ENCODE results near the gene FNTB. TPM values are rescaled to one million over a fixed set of nuclear protein-coding genes. Genes with fewer than 3 reads are reported as not detected.

FNTB gene
- total and polyA plus RNA-seq, 9 of the 15 experiments (the other 6 are each of a cell fraction or from before 2014, with no cell fraction given): 6.9 to 23.2 (median 12.2) TPM

DNA sequence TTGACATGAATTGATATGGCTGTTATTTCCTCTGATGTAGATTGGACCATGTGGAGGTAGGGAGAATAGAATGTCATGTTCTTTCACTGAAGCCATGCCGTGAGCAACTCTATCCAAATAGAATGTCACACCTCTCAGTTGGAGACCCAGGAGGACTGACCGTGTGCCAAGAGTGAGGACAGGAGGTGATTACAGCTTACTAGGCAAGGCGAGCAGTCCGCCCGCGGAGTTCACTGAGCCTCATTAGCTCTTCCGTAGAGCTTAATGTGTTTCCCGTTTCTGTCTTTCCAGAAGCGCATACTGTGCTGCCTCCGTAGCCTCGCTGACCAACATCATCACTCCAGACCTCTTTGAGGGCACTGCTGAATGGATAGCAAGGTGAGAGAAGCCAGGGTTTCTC is 45.6 kb downstream of the FNTB start (continued):
- TF ChIP-seq, protein P1, sequence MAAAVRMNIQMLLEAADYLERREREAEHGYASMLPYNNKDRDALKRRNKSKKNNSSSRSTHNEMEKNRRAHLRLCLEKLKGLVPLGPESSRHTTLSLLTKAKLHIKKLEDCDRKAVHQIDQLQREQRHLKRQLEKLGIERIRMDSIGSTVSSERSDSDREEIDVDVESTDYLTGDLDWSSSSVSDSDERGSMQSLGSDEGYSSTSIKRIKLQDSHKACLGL (CRISPR knock-in tag; IDR thresholded peaks at IDR 0.05; ENCODE audit: borderline replicate concordance, poor library complexity, severe bottlenecking): no peak
- TF ChIP-seq, protein P2, sequence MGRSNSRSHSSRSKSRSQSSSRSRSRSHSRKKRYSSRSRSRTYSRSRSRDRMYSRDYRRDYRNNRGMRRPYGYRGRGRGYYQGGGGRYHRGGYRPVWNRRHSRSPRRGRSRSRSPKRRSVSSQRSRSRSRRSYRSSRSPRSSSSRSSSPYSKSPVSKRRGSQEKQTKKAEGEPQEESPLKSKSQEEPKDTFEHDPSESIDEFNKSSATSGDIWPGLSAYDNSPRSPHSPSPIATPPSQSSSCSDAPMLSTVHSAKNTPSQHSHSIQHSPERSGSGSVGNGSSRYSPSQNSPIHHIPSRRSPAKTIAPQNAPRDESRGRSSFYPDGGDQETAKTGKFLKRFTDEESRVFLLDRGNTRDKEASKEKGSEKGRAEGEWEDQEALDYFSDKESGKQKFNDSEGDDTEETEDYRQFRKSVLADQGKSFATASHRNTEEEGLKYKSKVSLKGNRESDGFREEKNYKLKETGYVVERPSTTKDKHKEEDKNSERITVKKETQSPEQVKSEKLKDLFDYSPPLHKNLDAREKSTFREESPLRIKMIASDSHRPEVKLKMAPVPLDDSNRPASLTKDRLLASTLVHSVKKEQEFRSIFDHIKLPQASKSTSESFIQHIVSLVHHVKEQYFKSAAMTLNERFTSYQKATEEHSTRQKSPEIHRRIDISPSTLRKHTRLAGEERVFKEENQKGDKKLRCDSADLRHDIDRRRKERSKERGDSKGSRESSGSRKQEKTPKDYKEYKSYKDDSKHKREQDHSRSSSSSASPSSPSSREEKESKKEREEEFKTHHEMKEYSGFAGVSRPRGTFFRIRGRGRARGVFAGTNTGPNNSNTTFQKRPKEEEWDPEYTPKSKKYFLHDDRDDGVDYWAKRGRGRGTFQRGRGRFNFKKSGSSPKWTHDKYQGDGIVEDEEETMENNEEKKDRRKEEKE (IDR thresholded peaks at IDR 0.05; ENCODE audit: borderline replicate concordance in 1 of 2, control insufficient read depth in 1 of 2, low read depth in 2 of 2, low read length in 1 of 2): no peak
- TF ChIP-seq L3MBTL2 (IDR thresholded peaks at IDR 0.05): no peak
- no peak for TF ChIP-seq LARP7 (IDR thresholded peaks at IDR 0.05)
- TF ChIP-seq ZZZ3 (IDR thresholded peaks at IDR 0.05): no peak
- TF ChIP-seq KAT2B (IDR thresholded peaks at IDR 0.05; ENCODE audit: low read depth, low read length): no peak
- TF ChIP-seq FOXP1 (CRISPR knock-in tag; IDR thresholded peaks at IDR 0.05): no peak
- TF ChIP-seq GABPB2 (CRISPR knock-in tag; conservative IDR thresholded peaks at IDR 0.05): no peak
- no peak for TF ChIP-seq ZBTB8A (IDR thresholded peaks at IDR 0.05; ENCODE audit: partially characterized antibody)
- no peak for TF ChIP-seq NFRKB (IDR thresholded peaks at IDR 0.05; ENCODE audit: low read depth)
- TF ChIP-seq, protein P3, sequence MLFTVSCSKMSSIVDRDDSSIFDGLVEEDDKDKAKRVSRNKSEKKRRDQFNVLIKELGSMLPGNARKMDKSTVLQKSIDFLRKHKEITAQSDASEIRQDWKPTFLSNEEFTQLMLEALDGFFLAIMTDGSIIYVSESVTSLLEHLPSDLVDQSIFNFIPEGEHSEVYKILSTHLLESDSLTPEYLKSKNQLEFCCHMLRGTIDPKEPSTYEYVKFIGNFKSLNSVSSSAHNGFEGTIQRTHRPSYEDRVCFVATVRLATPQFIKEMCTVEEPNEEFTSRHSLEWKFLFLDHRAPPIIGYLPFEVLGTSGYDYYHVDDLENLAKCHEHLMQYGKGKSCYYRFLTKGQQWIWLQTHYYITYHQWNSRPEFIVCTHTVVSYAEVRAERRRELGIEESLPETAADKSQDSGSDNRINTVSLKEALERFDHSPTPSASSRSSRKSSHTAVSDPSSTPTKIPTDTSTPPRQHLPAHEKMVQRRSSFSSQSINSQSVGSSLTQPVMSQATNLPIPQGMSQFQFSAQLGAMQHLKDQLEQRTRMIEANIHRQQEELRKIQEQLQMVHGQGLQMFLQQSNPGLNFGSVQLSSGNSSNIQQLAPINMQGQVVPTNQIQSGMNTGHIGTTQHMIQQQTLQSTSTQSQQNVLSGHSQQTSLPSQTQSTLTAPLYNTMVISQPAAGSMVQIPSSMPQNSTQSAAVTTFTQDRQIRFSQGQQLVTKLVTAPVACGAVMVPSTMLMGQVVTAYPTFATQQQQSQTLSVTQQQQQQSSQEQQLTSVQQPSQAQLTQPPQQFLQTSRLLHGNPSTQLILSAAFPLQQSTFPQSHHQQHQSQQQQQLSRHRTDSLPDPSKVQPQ (CRISPR knock-in tag; IDR thresholded peaks at IDR 0.05; ENCODE audit: borderline replicate concordance): no peak
- TF ChIP-seq MCM2 (IDR thresholded peaks at IDR 0.05; ENCODE audit: low read depth): no peak
- TF ChIP-seq, protein P4, sequence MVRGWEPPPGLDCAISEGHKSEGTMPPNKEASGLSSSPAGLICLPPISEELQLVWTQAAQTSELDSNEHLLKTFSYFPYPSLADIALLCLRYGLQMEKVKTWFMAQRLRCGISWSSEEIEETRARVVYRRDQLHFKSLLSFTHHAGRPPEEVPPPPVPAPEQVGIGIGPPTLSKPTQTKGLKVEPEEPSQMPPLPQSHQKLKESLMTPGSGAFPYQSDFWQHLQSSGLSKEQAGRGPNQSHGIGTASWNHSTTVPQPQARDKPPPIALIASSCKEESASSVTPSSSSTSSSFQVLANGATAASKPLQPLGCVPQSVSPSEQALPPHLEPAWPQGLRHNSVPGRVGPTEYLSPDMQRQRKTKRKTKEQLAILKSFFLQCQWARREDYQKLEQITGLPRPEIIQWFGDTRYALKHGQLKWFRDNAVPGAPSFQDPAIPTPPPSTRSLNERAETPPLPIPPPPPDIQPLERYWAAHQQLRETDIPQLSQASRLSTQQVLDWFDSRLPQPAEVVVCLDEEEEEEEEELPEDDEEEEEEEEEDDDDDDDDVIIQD (CRISPR knock-in tag; IDR thresholded peaks at IDR 0.05): no peak

All from K562 (cell line).